ENCODE results near the gene MCTP1.

GRCh38 chr5:94945656-94946055 lies 339.2 kb downstream of the MCTP1 start:
- TF ChIP-seq CTCF (IDR thresholded peaks at IDR 0.05) (no peak), POLR2A (IDR thresholded peaks at IDR 0.05; ENCODE audit: low read depth) (no peak)

All from esophagus muscularis mucosa (tissue), 3 donors.